Activated naive CD4-positive, alpha-beta T cell treated with anti-CD3 and anti-CD28 coated beads, Interleukin-2, amount 50 U/mL, for 24 hours (primary cell): Measurements from ENCODE around the gene CACNG3.

Experiments
- H3K27ac Mint-ChIP-seq: one replicate; pipeline ENCODE4 v1.8.0; 2021; ENCODE audit warnings: mild to moderate bottlenecking, mixed read lengths
- H3K27me3 Mint-ChIP-seq: one replicate; pipeline ENCODE4 v1.8.0; 2021; ENCODE audit warnings: mixed read lengths
- H3K36me3 Mint-ChIP-seq: one replicate; pipeline ENCODE4 v1.8.0; 2021; ENCODE audit warnings: mixed read lengths
- H3K4me1 Mint-ChIP-seq: one replicate; pipeline ENCODE4 v1.8.0; 2021; ENCODE audit warnings: mixed read lengths
- H3K4me3 Mint-ChIP-seq: one replicate; pipeline ENCODE4 v1.8.0; 2021; ENCODE audit warnings: mild to moderate bottlenecking, mixed read lengths
- H3K9me3 Mint-ChIP-seq: one replicate; pipeline ENCODE4 v1.8.0; 2021; ENCODE audit warnings: mixed read lengths

Gene CACNG3

GRCh38 chr16:24258791-24259190 lies 2.7 kb downstream of the CACNG3 start:
- no peak overlapping the region for H3K27ac Mint-ChIP-seq
- peaks cover 46% of the 10 kb centered on the region for H3K27me3 Mint-ChIP-seq
- H3K36me3 Mint-ChIP-seq: no peaks in the 10 kb centered on the region
- no peaks in the 10 kb centered on the region for H3K4me1 Mint-ChIP-seq
- no peaks in the 10 kb centered on the region for H3K9me3 Mint-ChIP-seq
- H3K4me3 Mint-ChIP-seq: no peak overlapping the region

- Mint-ChIP-seq H3K4me3 (no peak overlapping the region), H3K27ac (no peak overlapping the region), H3K36me3 (no peaks in the 10 kb centered on the region), H3K4me1 (no peaks in the 10 kb centered on the region), H3K9me3 (no peaks in the 10 kb centered on the region), H3K27me3 (peaks cover 19% of the 10 kb centered on the region)
These were observed 6.7 kb downstream of the CACNG3 start for GRCh38 chr16:24262816-24263215.

GRCh38 chr16:24270721-24271442 lies 14.7 kb downstream of the CACNG3 start:
- H3K27ac Mint-ChIP-seq: no peak overlapping the region
- H3K9me3 Mint-ChIP-seq: no peaks in the 10 kb centered on the region
- peaks cover 17% of the 10 kb centered on the region for H3K27me3 Mint-ChIP-seq
- no peaks in the 10 kb centered on the region for H3K36me3 Mint-ChIP-seq
- no peak overlapping the region for H3K4me3 Mint-ChIP-seq
- no peaks in the 10 kb centered on the region for H3K4me1 Mint-ChIP-seq

GRCh38 chr16:24272379-24272778 lies 16.2 kb downstream of the CACNG3 start:
- no peak overlapping the region for H3K4me3 Mint-ChIP-seq
- H3K36me3 Mint-ChIP-seq: no peaks in the 10 kb centered on the region
- no peaks in the 10 kb centered on the region for H3K9me3 Mint-ChIP-seq
- no peaks in the 10 kb centered on the region for H3K4me1 Mint-ChIP-seq
- peaks cover 17% of the 10 kb centered on the region for H3K27me3 Mint-ChIP-seq
- H3K27ac Mint-ChIP-seq: no peak overlapping the region

- peaks cover 20% of the 10 kb centered on the region for H3K27me3 Mint-ChIP-seq
- no peaks in the 10 kb centered on the region for H3K4me1 Mint-ChIP-seq
- no peaks in the 10 kb centered on the region for H3K36me3 Mint-ChIP-seq
- H3K9me3 Mint-ChIP-seq: no peaks in the 10 kb centered on the region
- H3K27ac Mint-ChIP-seq: no peak overlapping the region
- no peak overlapping the region for H3K4me3 Mint-ChIP-seq
These were observed 17.5 kb downstream of the CACNG3 start for GRCh38 chr16:24273508-24274182.

- no peaks in the 10 kb centered on the region for H3K9me3 Mint-ChIP-seq
- H3K27me3 Mint-ChIP-seq: peaks cover 23% of the 10 kb centered on the region
- H3K27ac Mint-ChIP-seq: no peak overlapping the region
These were observed 19.3 kb downstream of the CACNG3 start for GRCh38 chr16:24275413-24275812.

GRCh38 chr16:24279982-24280515 lies 23.9 kb downstream of the CACNG3 start:
- Mint-ChIP-seq H3K27ac (no peak overlapping the region), H3K4me1 (no peaks in the 10 kb centered on the region), H3K36me3 (no peaks in the 10 kb centered on the region), H3K4me3 (no peak overlapping the region), H3K27me3 (peaks cover 7% of the 10 kb centered on the region), H3K9me3 (no peaks in the 10 kb centered on the region)

More at GRCh38 chr16:24275413-24275812, 19.3 kb downstream of the CACNG3 start:
- no peaks in the 10 kb centered on the region for H3K4me1 Mint-ChIP-seq
- H3K4me3 Mint-ChIP-seq: no peak overlapping the region
- H3K36me3 Mint-ChIP-seq: no peaks in the 10 kb centered on the region

- Mint-ChIP-seq H3K27ac (no peak overlapping the region), H3K4me1 (no peaks in the 10 kb centered on the region), H3K36me3 (no peaks in the 10 kb centered on the region), H3K9me3 (no peaks in the 10 kb centered on the region), H3K4me3 (no peak overlapping the region), H3K27me3 (peaks cover 9% of the 10 kb centered on the region)
These were observed 25.3 kb downstream of the CACNG3 start for GRCh38 chr16:24281466-24281865.

GRCh38 chr16:24282141-24282540 lies 26.0 kb downstream of the CACNG3 start:
- H3K9me3 Mint-ChIP-seq: no peaks in the 10 kb centered on the region
- H3K27me3 Mint-ChIP-seq: peaks cover 14% of the 10 kb centered on the region
- H3K4me1 Mint-ChIP-seq: no peaks in the 10 kb centered on the region

GRCh38 chr16:24286741-24287405 lies 30.7 kb downstream of the CACNG3 start:
- Mint-ChIP-seq H3K36me3 (no peaks in the 10 kb centered on the region), H3K27me3 (peaks cover 13% of the 10 kb centered on the region), H3K27ac (no peak overlapping the region), H3K4me3 (no peak overlapping the region), H3K4me1 (no peaks in the 10 kb centered on the region), H3K9me3 (no peaks in the 10 kb centered on the region)

More at GRCh38 chr16:24282141-24282540, 26.0 kb downstream of the CACNG3 start:
- H3K36me3 Mint-ChIP-seq: no peaks in the 10 kb centered on the region
- no peak overlapping the region for H3K4me3 Mint-ChIP-seq
- no peak overlapping the region for H3K27ac Mint-ChIP-seq

- no peaks in the 10 kb centered on the region for H3K4me1 Mint-ChIP-seq
- peaks cover 16% of the 10 kb centered on the region for H3K27me3 Mint-ChIP-seq
- no peak overlapping the region for H3K27ac Mint-ChIP-seq
These were observed 32.4 kb downstream of the CACNG3 start for GRCh38 chr16:24288516-24288915.

GRCh38 chr16:24289166-24289700 lies 33.1 kb downstream of the CACNG3 start:
- Mint-ChIP-seq H3K27ac (no peak overlapping the region), H3K9me3 (no peaks in the 10 kb centered on the region), H3K4me1 (no peaks in the 10 kb centered on the region), H3K27me3 (peaks cover 16% of the 10 kb centered on the region), H3K36me3 (no peaks in the 10 kb centered on the region), H3K4me3 (no peak overlapping the region)

More at GRCh38 chr16:24288516-24288915, 32.4 kb downstream of the CACNG3 start:
- H3K9me3 Mint-ChIP-seq: no peaks in the 10 kb centered on the region
- H3K36me3 Mint-ChIP-seq: no peaks in the 10 kb centered on the region
- H3K4me3 Mint-ChIP-seq: no peak overlapping the region

GRCh38 chr16:24291932-24292331 lies 35.8 kb downstream of the CACNG3 start:
- Mint-ChIP-seq H3K36me3 (no peaks in the 10 kb centered on the region), H3K4me1 (no peaks in the 10 kb centered on the region), H3K4me3 (no peak overlapping the region), H3K27me3 (peaks cover 15% of the 10 kb centered on the region), H3K27ac (no peak overlapping the region), H3K9me3 (no peaks in the 10 kb centered on the region)

- Mint-ChIP-seq H3K9me3 (no peaks in the 10 kb centered on the region), H3K27ac (no peak overlapping the region), H3K4me3 (no peak overlapping the region), H3K27me3 (peaks cover 17% of the 10 kb centered on the region), H3K36me3 (no peaks in the 10 kb centered on the region), H3K4me1 (no peaks in the 10 kb centered on the region)
These were observed 38.0 kb downstream of the CACNG3 start for GRCh38 chr16:24294131-24294530.

GRCh38 chr16:24297375-24297774 lies 41.2 kb downstream of the CACNG3 start:
- Mint-ChIP-seq H3K27me3 (peaks cover 15% of the 10 kb centered on the region), H3K4me1 (no peaks in the 10 kb centered on the region), H3K4me3 (no peak overlapping the region), H3K36me3 (no peaks in the 10 kb centered on the region), H3K9me3 (no peaks in the 10 kb centered on the region), H3K27ac (no peak overlapping the region)
